ENCODE measurements around the gene ESRRA.

The ESRRA gene

GRCh38 chr11:64290352-64291261, 14.7 kb upstream of the ESRRA start:
- H2BK15ac ChIP-seq (ENCODE audit: low read length), result peak overlapping the region; percentile 15
- no peak overlapping the region for H2BK12ac ChIP-seq (ENCODE audit: low read length)
- H3K27ac ChIP-seq (replicated peaks; ENCODE audit: low read length), result no peak overlapping the region
- no peak overlapping the region for H3K4me2 ChIP-seq (ENCODE audit: insufficient read depth, low read length, poor library complexity, severe bottlenecking)
- H3K9me3 ChIP-seq (replicated peaks in 1 of 2; ENCODE audit: control insufficient read depth in 2 of 2, insufficient read depth in 1 of 2, low read depth in 1 of 2, low read length in 2 of 2), result no peaks in the 10 kb centered on the region
- no peak overlapping the region for H4K8ac ChIP-seq (ENCODE audit: low read depth, low read length)
- no peak overlapping the region for H3K4ac ChIP-seq (ENCODE audit: low read length)
- H3K9ac ChIP-seq (ENCODE audit: low read depth, low read length, poor library complexity), result no peak overlapping the region
- H3K79me1 ChIP-seq (ENCODE audit: low read depth, low read length), result peaks cover 2% of the 10 kb centered on the region
- H3K4me3 ChIP-seq (ENCODE audit: low read length in 2 of 2), result no peak overlapping the region
- H2BK5ac ChIP-seq (ENCODE audit: low read length), result no peak overlapping the region
- H3K18ac ChIP-seq (ENCODE audit: low read length), result peak overlapping the region; percentile 19
- no peak for DNase-seq (ENCODE audit: low spot score)
- peak overlapping the region; percentile 47 for H3K14ac ChIP-seq (ENCODE audit: low read length)
- H2AFZ ChIP-seq (ENCODE audit: low read length), result no peak overlapping the region
- H3K36me3 ChIP-seq (replicated peaks in 1 of 2; ENCODE audit: control insufficient read depth in 2 of 2, insufficient read depth in 2 of 2, low read length in 2 of 2), result no peaks in the 10 kb centered on the region
- peak overlapping the region; percentile 76 for H3K23ac ChIP-seq (ENCODE audit: low read depth, low read length, poor library complexity)
- peaks cover 12 to 13% of the 10 kb centered on the region in 2 donors for H3K4me1 ChIP-seq (ENCODE audit: control insufficient read depth in 2 of 2, insufficient read depth in 1 of 2, low read depth in 1 of 2, low read length in 2 of 2)
- no CpG with 5 or more reads among the region's 10 CpGs for WGBS, 2 donors (ENCODE audit: extremely low coverage in 2 of 2, insufficient read length in 2 of 2, insufficient replicate concordance in 1 of 2)
- H4K91ac ChIP-seq (ENCODE audit: low read depth, low read length, poor library complexity), result no peak overlapping the region
- no peak overlapping the region for H2BK120ac ChIP-seq (ENCODE audit: low read depth, low read length)
- H2AK5ac ChIP-seq (ENCODE audit: low read depth, low read length), result no peak overlapping the region
- peaks cover 32 to 63% (median 62%) of the 10 kb centered on the region in 3 experiments for H3K27me3 ChIP-seq (ENCODE audit: control insufficient read depth in 3 of 3, insufficient read depth in 3 of 3, low read depth in 1 of 3, low read length in 3 of 3)

GRCh38 chr11:64291262-64291751, 14.0 kb upstream of the ESRRA start, which contains the start of gene KCNK4:
Gene KCNK4 (plus strand): TSS chr11:64291302. CDS start chr11:64293019, 1,717 bp downstream.
- H3K4me2 ChIP-seq (ENCODE audit: insufficient read depth, low read length, poor library complexity, severe bottlenecking), result peak within 1 kb of the TSS; percentile 60
- peak within 1 kb of the TSS; percentile 74 for H3K9ac ChIP-seq (ENCODE audit: low read depth, low read length, poor library complexity)
- H3K27ac ChIP-seq (replicated peaks; ENCODE audit: low read length), result no peak within 1 kb of the TSS
- H2BK15ac ChIP-seq (ENCODE audit: low read length), result peak within 1 kb of the TSS; percentile 15
- peaks cover 2% of the 10 kb centered on the region for H3K79me1 ChIP-seq (ENCODE audit: low read depth, low read length)
- no peak within 1 kb of the TSS for H2BK12ac ChIP-seq (ENCODE audit: low read length)
- DNase-seq (ENCODE audit: low spot score), result no peak
- H3K27me3 ChIP-seq (ENCODE audit: control insufficient read depth in 3 of 3, insufficient read depth in 3 of 3, low read depth in 1 of 3, low read length in 3 of 3), result peaks cover 35 to 70% (median 69%) of the 10 kb centered on the region in 3 experiments
- H2AK5ac ChIP-seq (ENCODE audit: low read depth, low read length), result peak within 1 kb of the TSS; percentile 81
- no peak within 1 kb of the TSS for H4K8ac ChIP-seq (ENCODE audit: low read depth, low read length)
- peak within 1 kb of the TSS; percentile 79 for H2AFZ ChIP-seq (ENCODE audit: low read length)
- peak within 1 kb of the TSS; percentile 47 for H3K14ac ChIP-seq (ENCODE audit: low read length)
- H3K18ac ChIP-seq (ENCODE audit: low read length), result peak within 1 kb of the TSS; percentile 74
- H3K23ac ChIP-seq (ENCODE audit: low read depth, low read length, poor library complexity), result peak within 1 kb of the TSS; percentile 83
- no peaks in the 10 kb centered on the region for H3K36me3 ChIP-seq (replicated peaks in 1 of 2; ENCODE audit: control insufficient read depth in 2 of 2, insufficient read depth in 2 of 2, low read length in 2 of 2)
- H3K4ac ChIP-seq (ENCODE audit: low read length), result no peak within 1 kb of the TSS
- H3K4me1 ChIP-seq (ENCODE audit: control insufficient read depth in 2 of 2, insufficient read depth in 1 of 2, low read depth in 1 of 2, low read length in 2 of 2), result peaks cover 8 to 13% of the 10 kb centered on the region in 2 donors
- peak within 1 kb of the TSS; percentile 17 for H2BK5ac ChIP-seq (ENCODE audit: low read length)
- H4K91ac ChIP-seq (ENCODE audit: low read depth, low read length, poor library complexity), result no peak within 1 kb of the TSS
- peak within 1 kb of the TSS; percentile 20 to 68 for H3K4me3 ChIP-seq (ENCODE audit: low read length in 2 of 2)
- no peaks in the 10 kb centered on the region for H3K9me3 ChIP-seq (replicated peaks in 1 of 2; ENCODE audit: control insufficient read depth in 2 of 2, insufficient read depth in 1 of 2, low read depth in 1 of 2, low read length in 2 of 2)
- WGBS, 2 donors (ENCODE audit: extremely low coverage in 2 of 2, insufficient read length in 2 of 2, insufficient replicate concordance in 1 of 2), result no CpG with 5 or more reads among the region's 45 CpGs
- no peak within 1 kb of the TSS for H2BK120ac ChIP-seq (ENCODE audit: low read depth, low read length)

GRCh38 chr11:64291752-64292459, 13.4 kb upstream of the ESRRA start:
- no peak overlapping the region for H4K8ac ChIP-seq (ENCODE audit: low read depth, low read length)
- WGBS, 2 donors (ENCODE audit: extremely low coverage in 2 of 2, insufficient read length in 2 of 2, insufficient replicate concordance in 1 of 2), result no CpG with 5 or more reads among the region's 96 CpGs
- peak overlapping the region; percentile 47 for H3K14ac ChIP-seq (ENCODE audit: low read length)
- no peaks in the 10 kb centered on the region for H3K9me3 ChIP-seq (replicated peaks in 1 of 2; ENCODE audit: control insufficient read depth in 2 of 2, insufficient read depth in 1 of 2, low read depth in 1 of 2, low read length in 2 of 2)
- peaks cover 41 to 76% (median 75%) of the 10 kb centered on the region in 3 experiments for H3K27me3 ChIP-seq (ENCODE audit: control insufficient read depth in 3 of 3, insufficient read depth in 3 of 3, low read depth in 1 of 3, low read length in 3 of 3)
- peak overlapping the region; percentile 79 for H2AFZ ChIP-seq (ENCODE audit: low read length)
- peaks cover 2% of the 10 kb centered on the region for H3K79me1 ChIP-seq (ENCODE audit: low read depth, low read length)
- peak overlapping the region; percentile 74 for H3K9ac ChIP-seq (ENCODE audit: low read depth, low read length, poor library complexity)
- peak overlapping the region; percentile 83 for H3K23ac ChIP-seq (ENCODE audit: low read depth, low read length, poor library complexity)
- H3K4me1 ChIP-seq (ENCODE audit: control insufficient read depth in 2 of 2, insufficient read depth in 1 of 2, low read depth in 1 of 2, low read length in 2 of 2), result peaks cover 6 to 13% of the 10 kb centered on the region in 2 donors
- no peak overlapping the region for H4K91ac ChIP-seq (ENCODE audit: low read depth, low read length, poor library complexity)
- peak overlapping the region; percentile 17 for H2BK5ac ChIP-seq (ENCODE audit: low read length)
- H3K4me3 ChIP-seq (ENCODE audit: low read length in 2 of 2), result peak overlapping the region; percentile 20 to 68
- DNase-seq (ENCODE audit: low spot score), result no peak
- H2BK12ac ChIP-seq (ENCODE audit: low read length), result no peak overlapping the region
- H3K36me3 ChIP-seq (replicated peaks in 1 of 2; ENCODE audit: control insufficient read depth in 2 of 2, insufficient read depth in 2 of 2, low read length in 2 of 2), result no peaks in the 10 kb centered on the region
- H2AK5ac ChIP-seq (ENCODE audit: low read depth, low read length), result peak overlapping the region; percentile 81
- no peak overlapping the region for H3K27ac ChIP-seq (replicated peaks; ENCODE audit: low read length)
- no peak overlapping the region for H3K4ac ChIP-seq (ENCODE audit: low read length)
- H3K18ac ChIP-seq (ENCODE audit: low read length), result peak overlapping the region; percentile 82
- peak overlapping the region; percentile 60 for H3K4me2 ChIP-seq (ENCODE audit: insufficient read depth, low read length, poor library complexity, severe bottlenecking)
- H2BK15ac ChIP-seq (ENCODE audit: low read length), result no peak overlapping the region
- no peak overlapping the region for H2BK120ac ChIP-seq (ENCODE audit: low read depth, low read length)
